Forelimb muscle (tissue), 1 donor: ENCODE data around the gene IFNA10. TPM values are rescaled to one million over a fixed set of nuclear protein-coding genes. Genes with fewer than 3 reads are reported as not detected.
"Not testable (repeated sequence)": the region's sequence is repeated elsewhere in the genome, so short reads cannot be mapped to it uniquely, and the experiment has no call there.

Experiments
- DNase-seq: peaks from one replicate; pipeline ENCODE4 v3.0.0-alpha.2; 2013; ENCODE audit warnings: low read depth
- polyA plus RNA-seq: library from polyadenylated mRNA; unstranded; fragments of 120-200 nt; gene quantifications from one replicate; pipeline ENCODE4 v1.2.1, GENCODE V29; 2013; ENCODE audit not compliant: insufficient read length

The IFNA10 gene
- polyA plus RNA-seq = not detected

DNA sequence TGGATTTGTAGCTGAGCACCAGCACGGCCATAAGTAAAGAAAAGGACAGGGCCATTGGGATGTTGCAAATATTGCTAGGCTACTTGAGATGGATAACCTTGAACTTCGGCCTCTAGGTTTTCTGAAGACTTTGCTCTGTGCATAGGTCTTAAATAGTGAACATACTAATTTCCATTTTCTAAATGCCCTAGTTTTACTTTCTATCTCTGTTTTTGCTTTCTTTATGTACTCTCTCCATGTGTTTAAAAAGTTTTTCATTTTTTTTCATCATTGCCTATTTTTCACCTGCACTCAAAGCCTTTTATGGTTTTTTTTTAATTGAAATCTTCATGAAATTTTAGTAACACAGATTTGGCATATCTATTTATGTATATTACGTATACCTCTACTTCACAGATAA, at the start of gene IFNA10:
Gene IFNA10 (minus strand): TSS at position 101 of the 400 bp plus-strand sequence. CDS start 46 bp downstream, at position 55.
- DNase-seq = not testable (repeated sequence)

DNA sequence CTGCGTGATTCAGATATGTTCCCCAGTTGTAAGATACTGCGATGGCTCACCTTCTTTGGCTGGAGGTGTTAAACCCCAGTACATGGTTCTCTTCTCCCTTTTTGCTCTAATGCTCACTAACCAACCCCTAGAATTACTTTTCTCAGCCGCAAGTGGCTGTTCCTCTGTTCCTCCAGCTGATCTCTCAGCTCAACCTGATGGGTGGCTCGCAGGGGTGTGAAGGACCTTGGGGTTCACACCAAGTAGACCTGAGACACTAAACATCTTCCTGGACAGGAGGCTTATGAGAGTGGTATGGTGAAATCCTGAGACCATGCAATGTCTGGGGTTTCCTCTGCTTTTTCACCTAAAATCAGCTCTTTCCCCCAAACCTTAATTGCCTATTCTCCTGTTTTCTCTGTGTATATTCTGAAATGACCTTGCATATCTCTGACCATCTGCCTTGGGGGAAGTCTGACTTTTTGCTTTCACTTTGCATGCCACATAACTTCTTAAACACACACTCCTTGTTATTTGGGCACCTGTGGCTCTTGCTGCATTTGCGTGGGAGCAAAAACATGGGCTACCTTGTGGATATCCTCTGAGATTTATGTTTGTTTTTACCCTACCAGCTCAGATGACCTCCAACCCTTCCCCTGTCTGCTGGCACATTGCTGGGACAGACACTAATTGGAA, 48.7 kb upstream of the IFNA10 start:
- no peak for DNase-seq

DNA sequence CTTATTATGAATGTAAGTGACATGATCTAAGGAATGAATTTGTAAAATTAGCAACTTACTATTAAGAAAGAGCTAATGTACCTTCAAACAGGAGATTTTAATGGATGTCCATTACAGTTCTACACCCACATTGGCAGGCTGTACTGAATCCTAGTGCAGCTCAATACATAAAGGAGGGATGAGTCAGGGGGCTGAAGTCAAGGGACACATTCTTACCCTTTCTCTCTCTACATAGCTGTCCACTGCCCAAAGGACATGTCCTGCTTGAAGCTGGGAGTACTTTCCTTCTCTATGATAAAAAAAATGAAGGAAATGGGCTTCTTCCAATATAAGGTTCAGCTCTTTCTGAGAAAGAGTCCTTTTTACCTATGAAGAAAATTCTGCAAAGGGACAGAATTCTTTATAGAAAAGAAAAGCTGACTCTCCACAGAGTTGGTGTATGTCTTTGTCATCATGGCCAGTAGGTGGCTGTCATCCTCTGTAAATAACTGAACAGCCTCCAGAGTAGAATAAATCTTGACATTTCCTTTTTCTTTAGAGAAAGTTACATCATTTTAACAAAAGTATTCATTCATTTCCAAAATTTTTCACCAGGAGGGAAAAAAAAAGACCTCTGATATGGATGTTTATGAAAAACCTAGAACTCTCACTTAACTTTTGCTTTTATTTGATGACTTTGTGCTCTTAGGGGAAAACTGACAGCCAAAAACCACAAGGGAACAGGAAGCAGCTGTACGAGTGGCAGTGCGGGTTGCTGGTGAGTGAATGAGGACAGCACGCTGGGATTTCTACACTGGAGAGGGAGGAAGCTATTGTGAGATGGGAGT, 46.0 kb upstream of the IFNA10 start:
- DNase-seq = peak; percentile 19

DNA sequence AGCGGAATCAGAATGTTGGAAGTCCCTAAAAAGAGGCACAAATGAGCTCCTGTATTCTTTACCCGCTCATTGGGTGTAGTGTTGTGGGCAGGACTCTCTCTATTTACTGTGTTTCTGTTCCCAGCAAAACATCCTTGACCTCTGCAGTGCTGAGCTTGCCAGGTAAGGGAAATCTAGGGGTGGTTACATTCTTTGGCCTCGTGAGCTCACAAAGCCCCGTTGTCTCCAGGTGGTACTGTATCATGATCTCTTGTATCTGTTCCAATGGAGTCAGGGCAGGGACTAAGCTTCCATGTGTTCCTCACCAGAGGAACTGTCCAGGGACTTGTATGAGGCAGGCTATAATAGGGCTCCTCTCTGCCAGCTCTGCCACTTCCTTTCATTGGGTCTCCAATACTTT, 44.7 kb upstream of the IFNA10 start:
- DNase-seq = no peak

DNA sequence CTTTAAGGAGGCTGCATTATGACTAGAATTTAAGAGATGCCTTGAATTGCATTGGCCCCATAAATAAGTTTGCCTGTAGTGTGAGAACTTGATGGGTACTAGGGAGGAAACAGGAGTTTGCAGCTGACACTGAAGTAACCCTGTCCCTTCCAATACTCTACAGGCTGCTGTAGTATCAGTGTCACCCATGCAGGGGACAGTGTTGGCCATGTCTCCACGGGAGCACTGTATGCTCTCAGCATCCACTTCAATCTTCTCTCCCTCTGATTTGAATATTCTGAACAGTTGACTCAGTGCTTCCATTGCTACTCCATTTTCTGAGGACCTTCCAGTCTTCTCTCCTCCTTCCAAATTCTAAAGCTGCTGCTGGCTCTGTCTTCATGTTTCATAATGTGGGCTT, 44.2 kb upstream of the IFNA10 start:
- no peak for DNase-seq

DNA sequence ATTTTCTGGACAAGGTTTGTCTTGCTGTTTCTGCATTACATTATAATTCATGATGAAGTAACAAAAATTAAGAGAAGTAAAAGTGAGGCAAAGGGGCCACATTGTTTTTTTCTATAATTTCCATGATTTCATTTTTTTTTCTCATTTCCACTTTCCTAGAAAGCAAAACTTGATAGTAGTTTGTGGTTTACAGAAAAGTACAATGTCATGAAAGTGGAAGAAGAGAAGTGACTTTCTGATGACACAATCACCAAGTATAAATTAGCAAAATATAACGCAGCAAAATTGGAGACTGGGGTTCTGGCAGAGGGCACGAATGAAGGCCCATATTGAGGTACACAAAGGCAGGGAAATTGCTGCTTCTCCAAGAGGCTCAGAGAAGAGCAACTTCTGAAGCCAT, 37.9 kb upstream of the IFNA10 start:
- DNase-seq = no peak

DNA sequence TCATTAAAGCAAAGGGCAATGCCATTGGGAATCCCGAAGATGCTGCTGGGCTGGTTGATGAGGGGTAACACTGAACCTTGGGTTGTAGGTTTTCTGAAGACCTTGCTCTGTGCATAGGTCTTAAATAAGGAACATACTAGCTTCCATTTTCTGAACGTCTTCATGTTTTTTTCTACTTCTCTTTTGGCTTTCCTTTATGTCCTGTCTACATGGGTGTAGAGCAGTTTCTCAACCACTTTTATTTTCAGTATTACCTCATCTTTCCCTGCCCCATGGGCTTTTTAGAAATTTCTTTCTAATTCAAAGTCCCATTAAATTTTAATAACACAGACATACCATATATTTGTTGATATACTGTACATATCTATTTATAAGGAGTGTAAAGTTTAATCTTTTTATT, 33.0 kb upstream of the IFNA10 start, which contains the start of gene IFNA14:
Gene IFNA14 (minus strand): TSS at position 95 of the 400 bp plus-strand sequence. CDS start 70 bp downstream, at position 25.
- no peak for DNase-seq

DNA sequence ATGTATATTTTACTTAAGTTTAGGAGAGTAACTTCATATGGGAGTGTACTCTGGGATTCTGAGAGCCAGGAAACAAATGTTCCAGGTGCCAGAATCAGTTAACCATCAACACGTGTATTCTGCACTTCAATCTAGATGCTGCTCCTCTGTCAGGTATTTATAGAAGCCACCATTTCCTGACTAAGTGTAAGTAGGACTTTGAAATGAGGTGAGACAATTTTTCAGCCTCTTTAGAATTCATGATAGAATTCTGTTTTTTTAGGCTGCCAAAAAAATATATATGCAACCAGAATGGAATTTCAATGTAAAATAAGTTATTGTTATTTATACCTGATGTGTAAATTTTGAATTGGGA, 29.4 kb upstream of the IFNA10 start:
- DNase-seq = not testable (repeated sequence)

DNA sequence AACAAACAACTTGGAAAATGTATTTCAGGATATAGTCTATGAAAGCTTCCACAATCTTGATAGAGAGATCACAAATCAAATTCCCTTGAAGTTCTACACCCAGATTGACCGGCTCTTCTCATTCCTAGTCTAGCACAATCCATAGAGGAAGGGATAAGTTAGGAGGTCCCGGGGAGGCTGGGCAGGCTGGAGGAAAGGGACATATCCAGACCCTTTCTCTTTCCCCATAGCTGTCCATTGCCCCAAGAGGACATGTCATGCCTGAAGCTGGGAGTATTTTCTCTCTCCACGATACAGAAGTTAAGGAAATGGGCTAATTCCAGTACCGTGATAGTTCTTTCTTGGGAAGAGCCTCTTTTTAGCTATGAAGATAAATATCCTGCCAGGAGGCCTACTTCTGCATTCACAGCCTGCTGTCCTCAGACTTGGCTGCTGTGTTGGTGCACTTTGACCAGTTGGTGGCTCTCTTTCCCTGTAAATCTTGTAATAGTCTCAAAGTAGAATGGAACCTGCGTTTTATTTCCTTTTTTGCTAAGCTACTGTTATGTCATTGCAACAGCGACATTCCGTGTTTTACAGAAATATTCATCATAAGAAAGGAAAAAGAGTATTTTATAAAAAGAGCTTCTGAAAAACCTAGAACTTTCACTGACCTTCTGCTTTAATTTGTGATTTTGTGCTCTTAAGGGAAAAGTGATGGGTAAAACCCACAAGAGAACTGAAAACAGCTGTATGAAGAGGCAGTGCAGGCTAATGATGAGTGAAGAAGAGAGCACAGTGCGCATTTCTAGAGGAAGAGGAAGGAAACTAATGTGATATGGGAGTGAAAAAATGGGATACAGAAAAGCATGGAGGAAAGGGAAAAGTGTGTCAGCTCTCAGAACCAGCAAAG, 28.8 kb upstream of the IFNA10 start:
- DNase-seq = peak; percentile 17

DNA sequence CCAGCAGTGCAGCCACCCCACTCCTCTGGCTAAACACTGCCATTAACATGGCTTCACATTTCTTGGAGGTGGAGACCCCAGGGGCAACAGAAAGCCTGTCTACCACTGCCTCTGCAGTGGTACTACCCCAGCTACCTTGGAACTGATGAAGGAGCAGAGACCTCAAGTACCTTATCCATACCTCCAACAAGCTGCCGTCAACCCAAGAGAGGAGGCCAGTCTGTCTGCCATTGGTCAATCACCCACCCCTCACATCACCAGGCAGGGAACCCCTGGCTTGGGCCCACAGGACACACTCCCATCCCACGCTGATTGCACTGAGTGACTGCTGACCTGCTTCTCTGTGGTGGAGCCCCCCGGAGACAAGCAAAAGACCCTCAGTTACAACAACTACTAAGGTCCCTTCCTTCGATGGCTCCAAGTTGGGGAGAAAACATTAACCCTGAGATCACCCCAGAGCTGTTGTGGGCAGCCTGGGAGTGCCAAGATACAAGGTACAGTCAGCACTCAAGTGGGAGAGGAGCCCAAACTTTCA, 27.3 kb upstream of the IFNA10 start:
- DNase-seq = no peak

DNA sequence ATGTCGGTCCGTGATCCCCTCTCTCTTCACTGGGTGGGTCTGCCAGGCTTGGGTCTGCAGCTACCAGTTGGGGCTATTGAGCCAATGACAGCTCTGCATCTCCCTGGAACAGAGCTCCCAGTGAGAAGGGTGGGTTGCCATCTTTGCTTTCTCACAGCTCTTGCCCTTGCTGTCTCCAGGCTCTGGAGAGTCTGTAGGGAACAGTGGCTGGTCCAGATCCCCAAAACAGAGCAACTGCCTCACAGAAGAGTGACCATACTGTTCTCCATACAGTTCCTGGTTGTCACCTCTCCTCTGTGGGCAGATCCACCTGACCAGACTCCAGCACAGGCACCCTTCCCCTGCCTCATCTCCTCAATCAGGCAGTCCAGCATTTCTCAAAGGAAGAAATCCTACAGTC, 26.3 kb upstream of the IFNA10 start:
- DNase-seq = no peak

DNA sequence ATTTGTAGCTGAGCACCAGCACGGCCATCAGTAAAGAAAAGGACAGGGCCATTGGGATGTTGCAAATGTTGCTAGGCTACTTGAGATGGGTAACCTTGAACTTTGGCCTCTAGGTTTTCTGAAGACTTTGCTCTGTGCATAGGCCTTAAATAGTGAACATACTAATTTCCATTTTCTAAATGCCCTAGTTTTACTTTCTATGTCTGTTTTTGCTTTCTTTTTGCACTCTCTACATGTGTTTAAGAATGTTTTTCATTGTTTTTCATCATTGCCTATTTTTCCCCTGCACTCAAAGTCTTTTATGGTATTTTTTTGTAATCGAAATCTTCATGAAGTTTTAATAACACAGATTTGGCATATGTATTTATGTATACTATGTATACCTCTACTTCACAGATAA, 21.2 kb upstream of the IFNA10 start, which contains the start of gene IFNA17:
Gene IFNA17 (minus strand): TSS at position 101 of the 400 bp plus-strand sequence. CDS start 49 bp downstream, at position 52.
- no peak for DNase-seq

DNA sequence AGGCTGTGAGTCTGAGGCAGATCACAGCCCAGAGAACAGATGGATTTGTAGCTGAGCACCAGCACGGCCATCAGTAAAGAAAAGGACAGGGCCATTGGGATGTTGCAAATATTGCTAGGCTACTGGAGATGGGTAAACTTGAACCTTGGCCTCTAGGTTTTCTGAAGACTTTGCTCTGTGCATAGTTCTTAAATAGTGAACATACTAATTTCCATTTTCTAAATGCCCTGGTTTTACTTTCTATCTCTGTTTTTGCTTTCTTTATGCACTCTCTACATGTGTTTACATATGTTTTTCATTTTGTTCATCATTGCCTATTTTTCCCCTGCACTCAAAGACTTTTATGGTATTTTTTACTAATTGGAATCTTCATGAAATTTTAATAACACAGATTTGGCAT, 10.3 kb upstream of the IFNA10 start, which contains the start of gene IFNA16:
Gene IFNA16 (minus strand): TSS at position 101 of the 400 bp plus-strand sequence. CDS start 6 bp downstream, at position 95.
- not testable (repeated sequence) for DNase-seq

DNA sequence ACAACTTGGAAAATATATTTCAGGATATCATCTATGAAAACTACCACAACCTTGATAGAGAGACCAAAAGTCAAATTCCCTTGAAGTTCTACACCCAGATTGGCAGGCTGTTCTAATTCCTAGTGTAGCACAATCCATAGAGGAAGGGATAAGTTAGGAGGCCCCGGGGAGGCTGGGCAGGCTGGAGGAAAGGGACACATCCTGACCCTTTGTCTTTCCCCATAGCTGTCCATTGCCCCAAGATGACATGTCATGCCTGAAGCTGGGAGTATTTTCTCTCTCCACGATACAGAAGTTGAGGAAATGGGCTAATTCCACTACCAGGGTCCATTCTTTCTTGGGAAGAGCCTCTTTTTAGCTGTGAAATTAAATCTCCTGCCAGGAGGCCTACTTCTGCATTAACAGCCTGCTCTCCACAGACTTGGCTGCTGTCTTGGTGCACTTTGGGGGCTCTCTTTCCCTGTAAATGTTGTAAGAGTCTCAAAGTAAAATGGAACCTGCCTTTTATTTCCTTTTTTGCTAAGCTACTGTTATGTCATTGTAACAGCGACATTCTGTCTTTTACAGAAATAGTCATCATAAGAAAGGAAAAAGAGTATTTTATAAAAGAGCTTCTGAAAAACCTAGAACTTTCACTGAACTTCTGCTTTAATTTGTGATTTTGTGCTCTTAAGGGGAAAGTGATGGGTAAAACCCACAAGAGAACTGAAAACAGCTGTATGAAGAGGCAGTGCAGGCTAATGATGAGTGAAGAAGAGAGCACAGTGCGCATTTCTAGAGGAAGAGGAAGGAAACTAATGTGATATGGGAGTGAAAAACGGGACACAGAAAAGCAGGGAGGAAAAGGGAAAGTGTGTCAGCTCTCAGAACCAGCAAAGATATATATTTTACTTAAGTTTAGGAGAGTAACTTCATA, 6.7 kb upstream of the IFNA10 start:
- DNase-seq = not testable (repeated sequence)

DNA sequence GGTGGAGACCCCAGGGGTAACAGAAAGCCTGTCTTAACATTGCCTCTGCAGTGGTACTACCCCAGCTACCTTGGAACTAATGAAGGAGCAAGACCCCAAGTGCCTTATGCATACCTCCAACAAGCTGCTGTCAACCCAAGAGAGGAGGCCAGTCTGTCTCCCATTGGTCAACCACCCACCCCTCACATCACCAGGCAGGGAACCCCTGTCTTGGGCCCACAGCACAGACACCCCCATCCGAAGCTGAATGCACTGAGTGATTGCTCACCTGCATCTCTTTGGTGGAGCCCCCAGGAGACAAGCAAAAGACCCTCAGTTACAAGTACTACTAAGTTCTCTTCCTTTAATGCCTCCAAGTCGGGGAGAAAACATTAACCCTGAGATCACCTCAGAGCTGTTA, 5.2 kb upstream of the IFNA10 start:
- DNase-seq = not testable (repeated sequence)

DNA sequence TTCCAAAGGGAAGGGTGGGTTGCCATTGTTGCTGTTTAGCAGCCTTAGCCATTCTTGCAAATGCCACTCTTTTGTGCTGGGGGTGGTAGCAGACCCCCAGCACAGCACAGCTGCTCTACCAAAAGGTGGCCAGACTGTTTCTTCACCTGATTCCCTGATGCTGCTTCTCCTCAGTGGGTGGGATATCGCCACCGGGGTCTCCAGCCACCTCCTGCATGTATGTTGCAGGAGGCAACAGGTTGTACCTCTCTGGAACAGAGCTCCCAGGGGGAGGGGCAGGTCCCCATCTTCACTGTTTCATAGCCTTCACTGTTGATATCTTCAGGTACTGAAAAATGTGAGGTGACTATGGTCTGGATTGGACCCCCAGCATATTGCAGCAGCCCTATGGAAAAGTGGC, 3.8 kb upstream of the IFNA10 start:
- not testable (repeated sequence) for DNase-seq

DNA sequence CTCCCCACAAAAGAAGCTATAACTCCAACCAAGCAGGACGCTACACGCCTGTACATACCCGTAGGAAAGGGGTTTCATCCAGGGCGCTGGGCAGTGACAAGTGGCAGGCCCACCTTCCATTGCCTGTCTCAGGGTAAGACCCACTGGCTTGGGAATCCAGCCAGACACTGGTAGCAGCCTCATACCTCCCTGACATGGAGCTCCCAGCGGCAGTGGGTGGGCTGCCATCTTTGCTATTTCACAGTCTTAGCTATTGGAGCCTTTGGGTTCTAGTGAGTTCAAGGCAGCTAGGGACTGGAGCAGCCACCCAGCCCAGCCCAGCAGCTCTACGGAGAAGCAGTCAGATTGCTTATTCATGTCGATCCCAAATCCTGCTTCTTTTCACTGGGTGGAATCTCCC, 3.4 kb upstream of the IFNA10 start:
- DNase-seq = no peak

DNA sequence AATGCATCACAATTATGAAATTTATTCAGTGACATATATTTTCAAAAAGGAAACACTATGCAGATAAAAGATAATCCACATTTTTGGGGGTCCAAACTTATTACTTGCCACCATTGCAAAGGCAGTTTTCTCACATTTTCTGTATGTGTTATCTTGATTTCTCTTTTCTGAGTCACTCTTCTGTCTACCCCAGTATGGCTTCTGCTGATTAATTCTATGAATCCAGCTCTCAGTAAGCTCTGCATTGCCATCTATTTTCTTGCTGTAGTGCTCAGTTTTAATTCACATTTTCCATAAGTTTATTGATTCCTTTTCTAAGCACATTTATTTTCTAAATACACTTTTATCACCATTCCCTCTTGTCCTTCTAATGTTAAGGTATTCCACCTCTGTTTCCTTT, 1.7 kb downstream of the IFNA10 start:
- DNase-seq = no peak

DNA sequence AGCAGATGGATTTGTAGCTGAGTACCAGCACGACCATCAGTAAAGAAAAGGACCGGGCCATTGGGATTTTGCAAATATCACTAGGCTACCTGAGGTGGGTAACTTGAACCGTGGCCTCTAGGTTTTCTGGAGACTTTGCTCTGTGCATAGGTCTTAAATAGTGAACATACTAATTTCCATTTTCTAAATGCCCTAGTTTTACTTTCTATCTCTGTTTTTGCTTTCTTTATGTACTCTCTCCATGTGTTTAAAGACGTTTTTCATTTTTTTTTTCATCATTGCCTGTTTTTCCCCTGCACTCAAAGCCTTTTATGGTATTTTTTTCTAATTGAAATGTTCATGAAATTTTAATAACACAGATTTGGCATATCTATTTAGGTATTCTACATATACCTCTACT, 4.8 kb downstream of the IFNA10 start, which contains the start of gene IFNA7:
Gene IFNA7 (minus strand): TSS at position 101 of the 400 bp plus-strand sequence. CDS start 40 bp downstream, at position 61.
- not testable (repeated sequence) for DNase-seq
